Fibroblast of villous mesenchyme (primary cell): ENCODE measurements around the gene SMYD2. TPM values are rescaled to one million over a fixed set of nuclear protein-coding genes. Genes with fewer than 3 reads are reported as not detected.

Experiments used
- DNase-seq: peaks from one replicate; pipeline ENCODE4 v3.0.0-alpha.2; 2010; ENCODE audit warnings: low read depth
- H3K4me3 ChIP-seq: 2 replicates; pipeline ENCODE4 v1.5.1; 2011; ENCODE audit warnings: low read depth, mild to moderate bottlenecking, low read length
- CTCF ChIP-seq: IDR thresholded peaks from 2 replicates; pipeline ENCODE4 v1.5.1; 2012; ENCODE audit warnings: low read depth, mild to moderate bottlenecking, low read length; ENCODE audit not compliant: insufficient read depth
- total RNA-seq: library from RNA; depleted of rRNA; stranded (reverse); fragments of >200 nt; gene quantifications from 2 replicates; pipeline ENCODE4 v1.2.3, GENCODE V29; 2012

SMYD2 gene
- total RNA-seq, 1 donor: 48.8 TPM

GRCh38 chr1:214280386-214281020 is 456 bp upstream of the SMYD2 start:
- H3K4me3 ChIP-seq: peak overlapping the region; percentile 95
- peak; percentile 39 for DNase-seq
- TF ChIP-seq CTCF: no peak

- H3K4me3 ChIP-seq: peak overlapping the region; percentile 95
- TF ChIP-seq CTCF: no peak
- peak; percentile 85 for DNase-seq
These were observed 1.0 kb downstream of the SMYD2 start for GRCh38 chr1:214281720-214282629.

GRCh38 chr1:214282630-214283242 is 1.8 kb downstream of the SMYD2 start:
- no peak for TF ChIP-seq CTCF
- peak overlapping the region; percentile 95 for H3K4me3 ChIP-seq
- DNase-seq: no peak

GRCh38 chr1:214285610-214286440 is 4.9 kb downstream of the SMYD2 start:
- TF ChIP-seq CTCF: no peak
- no peak overlapping the region for H3K4me3 ChIP-seq
- DNase-seq: no peak

GRCh38 chr1:214287884-214288283 is 6.9 kb downstream of the SMYD2 start:
- H3K4me3 ChIP-seq: no peak overlapping the region
- DNase-seq: no peak
- TF ChIP-seq CTCF: no peak

GRCh38 chr1:214289574-214290272 is 8.8 kb downstream of the SMYD2 start:
- no peak for TF ChIP-seq CTCF

More at GRCh38 chr1:214289574-214290272, 8.8 kb downstream of the SMYD2 start:
- H3K4me3 ChIP-seq: no peak overlapping the region
- DNase-seq: no peak
